ENCODE data around the gene POC5. TPM values are rescaled to one million over a fixed set of nuclear protein-coding genes. Genes with fewer than 3 reads are reported as not detected.
"Not testable (repeated sequence)": the region's sequence is repeated elsewhere in the genome, so short reads cannot be mapped to it uniquely, and the experiment has no call there.

The POC5 gene
- polyA plus RNA-seq (ENCODE audit: insufficient read length): 21.7 TPM
- long read RNA-seq, donor 1, partial matches to known transcripts: 0 of 3 reads
- long read RNA-seq, donor 1, other reads (novel, unspliced or antisense): 0 of 3 reads
- long read RNA-seq, donor 2, partial matches to known transcripts: 0 of 2 reads
- long read RNA-seq, donor 2, other reads (novel, unspliced or antisense): 0 of 2 reads
- long read RNA-seq, donor 3, partial matches to known transcripts: 0 of 1 reads
- long read RNA-seq, donor 3, other reads (novel, unspliced or antisense): 0 of 1 reads
- long read RNA-seq, donor 4: 0 reads
- long read RNA-seq, donor 5, partial matches to known transcripts: 0 of 3 reads
- long read RNA-seq, donor 5, other reads (novel, unspliced or antisense): 0 of 3 reads
- long read RNA-seq, donor 6: 0 reads
- long read RNA-seq, donor 7, partial matches to known transcripts: 0 of 7 reads
- long read RNA-seq, donor 7, other reads (novel, unspliced or antisense): 0 of 7 reads
- long read RNA-seq, donor 8, partial matches to known transcripts: 0 of 1 reads
- long read RNA-seq, donor 8, other reads (novel, unspliced or antisense): 0 of 1 reads

- DNase-seq: peak; percentile 95
Observed at GRCh38 chr5:75717082-75717922, at the start of gene POC5. POC5 (minus strand) TSS chr5:75717437; CDS start chr5:75712937, 4,500 bp downstream.

- DNase-seq: no peak
Observed at GRCh38 chr5:75758116-75758515, 40.9 kb upstream of the POC5 start.

- no peak for DNase-seq
Observed at GRCh38 chr5:75756981-75757380, 39.7 kb upstream of the POC5 start.

GRCh38 chr5:75756211-75756610 lies 39.0 kb upstream of the POC5 start:
- peak; percentile 55 for DNase-seq

- DNase-seq: no peak
Observed at GRCh38 chr5:75753182-75753581, 35.9 kb upstream of the POC5 start.

GRCh38 chr5:75744355-75744754 lies 27.1 kb upstream of the POC5 start:
- DNase-seq: no peak

GRCh38 chr5:75736273-75736672 lies 19.0 kb upstream of the POC5 start:
- DNase-seq: no peak

- peak; percentile 42 for DNase-seq
Observed at GRCh38 chr5:75734913-75735789, 17.9 kb upstream of the POC5 start.

GRCh38 chr5:75733767-75734166 lies 16.5 kb upstream of the POC5 start:
- no peak for DNase-seq

GRCh38 chr5:75731515-75731914 lies 14.3 kb upstream of the POC5 start:
- DNase-seq: not testable (repeated sequence)

- DNase-seq: peak; percentile 6
Observed at GRCh38 chr5:75729321-75729720, 12.1 kb upstream of the POC5 start.

- no peak for DNase-seq
Observed at GRCh38 chr5:75727931-75728330, 10.7 kb upstream of the POC5 start.

- DNase-seq: not testable (repeated sequence)
Observed at GRCh38 chr5:75726224-75726623, 9.0 kb upstream of the POC5 start.

GRCh38 chr5:75723378-75723777 lies 6.1 kb upstream of the POC5 start:
- no peak for DNase-seq

- no peak for DNase-seq
Observed at GRCh38 chr5:75721573-75721972, 4.3 kb upstream of the POC5 start.

- no peak for DNase-seq
Observed at GRCh38 chr5:75720882-75721281, 3.6 kb upstream of the POC5 start.

- no peak for DNase-seq
Observed at GRCh38 chr5:75716715-75717081, 539 bp downstream of the POC5 start.

GRCh38 chr5:75712091-75712490 lies 5.1 kb downstream of the POC5 start:
- no peak for DNase-seq

- DNase-seq: no peak
Observed at GRCh38 chr5:75711151-75711550, 6.1 kb downstream of the POC5 start.

- no peak for DNase-seq
Observed at GRCh38 chr5:75710637-75711036, 6.6 kb downstream of the POC5 start.

GRCh38 chr5:75707911-75708509 lies 9.2 kb downstream of the POC5 start:
- DNase-seq: no peak
